ENCODE results near the gene RIMS1. TPM values are rescaled to one million over a fixed set of nuclear protein-coding genes. Genes with fewer than 3 reads are reported as not detected.

RIMS1 gene
- total RNA-seq (2014; rRNA removed; shearing (Covaris generic)) = 0.08 TPM in 1 of 2 replicates, not detected in the other

GRCh38 chr6:71886184-71887005, at the start of gene RIMS1:
TSS of gene RIMS1 (plus strand) at chr6:71886550. CDS start at chr6:71887024, 474 bp downstream.
- Histone ChIP-seq H3K27ac (no peak within 1 kb of the TSS), H3K36me3 (no peaks in the 10 kb centered on the region), H3K4me1 (replicated peaks) (peaks cover 3% of the 10 kb centered on the region; the same call in 1 of the 2 replicates), H3K9me3 (replicated peaks) (no peaks in the 10 kb centered on the region), H3K27me3 (replicated peaks) (peaks cover 37% of the 10 kb centered on the region), H3K4me3 (peak within 1 kb of the TSS; percentile 29)
- DNase-seq (ENCODE audit: low read depth in 1 of 2, low spot score in 2 of 2) = peak in 1 of 2 experiments; percentile 42

GRCh38 chr6:71851214-71851613, 35.1 kb upstream of the RIMS1 start:
- DNase-seq (ENCODE audit: low read depth in 1 of 2, low spot score in 2 of 2) = no peak
- Histone ChIP-seq H3K4me1 (replicated peaks) (no peaks in the 10 kb centered on the region), H3K4me3 (no peak overlapping the region), H3K9me3 (replicated peaks) (no peaks in the 10 kb centered on the region), H3K36me3 (no peaks in the 10 kb centered on the region), H3K27me3 (replicated peaks) (no peaks in the 10 kb centered on the region; the same call in 1 of the 2 replicates), H3K27ac (no peak overlapping the region)

GRCh38 chr6:71852948-71853347, 33.4 kb upstream of the RIMS1 start:
- no peaks in the 10 kb centered on the region for H3K4me1 ChIP-seq (replicated peaks)
- no peak for DNase-seq (ENCODE audit: low read depth in 1 of 2, low spot score in 2 of 2)
- H3K9me3 ChIP-seq (replicated peaks) = no peaks in the 10 kb centered on the region

GRCh38 chr6:71855406-71855805, 30.9 kb upstream of the RIMS1 start:
- no peak for DNase-seq (ENCODE audit: low read depth in 1 of 2, low spot score in 2 of 2)
- Histone ChIP-seq H3K4me1 (replicated peaks) (no peaks in the 10 kb centered on the region), H3K36me3 (no peaks in the 10 kb centered on the region), H3K9me3 (replicated peaks) (no peaks in the 10 kb centered on the region), H3K27me3 (replicated peaks) (no peaks in the 10 kb centered on the region), H3K27ac (no peak overlapping the region), H3K4me3 (no peak overlapping the region)

More at GRCh38 chr6:71852948-71853347, 33.4 kb upstream of the RIMS1 start:
- Histone ChIP-seq H3K27ac (no peak overlapping the region), H3K36me3 (no peaks in the 10 kb centered on the region), H3K27me3 (replicated peaks) (no peaks in the 10 kb centered on the region), H3K4me3 (no peak overlapping the region)

- DNase-seq (ENCODE audit: low read depth in 1 of 2, low spot score in 2 of 2) = no peak
- Histone ChIP-seq H3K9me3 (replicated peaks) (no peaks in the 10 kb centered on the region), H3K36me3 (no peaks in the 10 kb centered on the region), H3K27me3 (replicated peaks) (no peaks in the 10 kb centered on the region; the same call in none of the 2 replicates), H3K27ac (no peak overlapping the region), H3K4me3 (no peak overlapping the region), H3K4me1 (replicated peaks) (no peaks in the 10 kb centered on the region)
Measured at GRCh38 chr6:71879016-71879415, 7.3 kb upstream of the RIMS1 start.

- no peaks in the 10 kb centered on the region for H3K9me3 ChIP-seq (replicated peaks)
- H3K27me3 ChIP-seq (replicated peaks) = peaks cover 42% of the 10 kb centered on the region
- H3K36me3 ChIP-seq = no peaks in the 10 kb centered on the region
- H3K4me3 ChIP-seq = peak overlapping the region; percentile 29
- no peak overlapping the region for H3K27ac ChIP-seq
- H3K4me1 ChIP-seq (replicated peaks) = peaks cover 3% of the 10 kb centered on the region; the same call in 1 of the 2 replicates
- peak in 1 of 2 experiments; percentile 12 for DNase-seq (ENCODE audit: low read depth in 1 of 2, low spot score in 2 of 2)
Measured at GRCh38 chr6:71887006-71887743, 825 bp downstream of the RIMS1 start.

- no peak for DNase-seq (ENCODE audit: low read depth in 1 of 2, low spot score in 2 of 2)
- no peak overlapping the region for H3K27ac ChIP-seq
- no peak overlapping the region for H3K4me3 ChIP-seq
- H3K27me3 ChIP-seq (replicated peaks) = peaks cover 42% of the 10 kb centered on the region
- no peaks in the 10 kb centered on the region for H3K36me3 ChIP-seq
- H3K9me3 ChIP-seq (replicated peaks) = no peaks in the 10 kb centered on the region
- H3K4me1 ChIP-seq (replicated peaks) = peaks cover 3% of the 10 kb centered on the region; the same call in 1 of the 2 replicates
Measured at GRCh38 chr6:71887744-71888230, 1.4 kb downstream of the RIMS1 start.

GRCh38 chr6:71888756-71889340, 2.5 kb downstream of the RIMS1 start:
- H3K4me3 ChIP-seq = no peak overlapping the region
- peaks cover 3% of the 10 kb centered on the region; the same call in 1 of the 2 replicates for H3K4me1 ChIP-seq (replicated peaks)
- H3K9me3 ChIP-seq (replicated peaks) = no peaks in the 10 kb centered on the region
- no peak overlapping the region for H3K27ac ChIP-seq
- peaks cover 42% of the 10 kb centered on the region for H3K27me3 ChIP-seq (replicated peaks)
- DNase-seq (ENCODE audit: low read depth in 1 of 2, low spot score in 2 of 2) = no peak
- H3K36me3 ChIP-seq = no peaks in the 10 kb centered on the region

GRCh38 chr6:71889366-71889765, 3.0 kb downstream of the RIMS1 start:
- Histone ChIP-seq H3K4me1 (replicated peaks) (peaks cover 3% of the 10 kb centered on the region; the same call in 1 of the 2 replicates), H3K9me3 (replicated peaks) (no peaks in the 10 kb centered on the region), H3K27me3 (replicated peaks) (peaks cover 42% of the 10 kb centered on the region), H3K36me3 (no peaks in the 10 kb centered on the region), H3K27ac (no peak overlapping the region), H3K4me3 (no peak overlapping the region)
- no peak for DNase-seq (ENCODE audit: low read depth in 1 of 2, low spot score in 2 of 2)

GRCh38 chr6:71892641-71893040, 6.3 kb downstream of the RIMS1 start:
- H3K36me3 ChIP-seq = no peaks in the 10 kb centered on the region
- no peak for DNase-seq (ENCODE audit: low read depth in 1 of 2, low spot score in 2 of 2)
- H3K27ac ChIP-seq = no peak overlapping the region
- peaks cover 19% of the 10 kb centered on the region for H3K27me3 ChIP-seq (replicated peaks)
- no peak overlapping the region for H3K4me3 ChIP-seq
- no peaks in the 10 kb centered on the region for H3K9me3 ChIP-seq (replicated peaks)
- no peaks in the 10 kb centered on the region for H3K4me1 ChIP-seq (replicated peaks)

- Histone ChIP-seq H3K36me3 (no peaks in the 10 kb centered on the region), H3K4me1 (replicated peaks) (no peaks in the 10 kb centered on the region), H3K27ac (no peak overlapping the region), H3K9me3 (replicated peaks) (no peaks in the 10 kb centered on the region), H3K4me3 (no peak overlapping the region), H3K27me3 (replicated peaks) (no peaks in the 10 kb centered on the region; the same call in 1 of the 2 replicates)
- no peak for DNase-seq (ENCODE audit: low read depth in 1 of 2, low spot score in 2 of 2)
Measured at GRCh38 chr6:71900642-71901041, 14.3 kb downstream of the RIMS1 start.

GRCh38 chr6:71902261-71902660, 15.9 kb downstream of the RIMS1 start:
- Histone ChIP-seq H3K27me3 (replicated peaks) (peaks cover 6% of the 10 kb centered on the region; the same call in 1 of the 2 replicates), H3K36me3 (no peaks in the 10 kb centered on the region), H3K4me1 (replicated peaks) (no peaks in the 10 kb centered on the region), H3K4me3 (no peak overlapping the region), H3K27ac (no peak overlapping the region), H3K9me3 (replicated peaks) (no peaks in the 10 kb centered on the region)
- no peak for DNase-seq (ENCODE audit: low read depth in 1 of 2, low spot score in 2 of 2)

- no peak overlapping the region for H3K4me3 ChIP-seq
- no peaks in the 10 kb centered on the region for H3K4me1 ChIP-seq (replicated peaks)
- no peak overlapping the region for H3K27ac ChIP-seq
- H3K27me3 ChIP-seq (replicated peaks) = 0 out of 2 replicates have a peak, but pooled peaks cover 6% of the 10 kb centered on the region
- DNase-seq (ENCODE audit: low read depth in 1 of 2, low spot score in 2 of 2) = no peak
- H3K36me3 ChIP-seq = no peaks in the 10 kb centered on the region
- H3K9me3 ChIP-seq (replicated peaks) = no peaks in the 10 kb centered on the region
Measured at GRCh38 chr6:71906813-71907212, 20.5 kb downstream of the RIMS1 start.

Measured in SJSA1 (cell line).